Neural crest cell (in vitro differentiated cells): ENCODE measurements around the gene BRD3OS. TPM values are rescaled to one million over a fixed set of nuclear protein-coding genes. Genes with fewer than 3 reads are reported as not detected.
A peak's percentile ranks its signal among the peaks of the same experiment; 100 is the strongest.
"Not testable (repeated sequence)": the region's sequence is repeated elsewhere in the genome, so short reads cannot be mapped to it uniquely, and the experiment has no call there.

ENCODE experiments used
- DNase-seq: peaks from one replicate; pipeline ENCODE4 v3.0.0; 2021; ENCODE audit warnings: low read depth, mixed read lengths, low spot score
- H3K27ac Mint-ChIP-seq: one replicate; pipeline ENCODE4 v1.8.0; 2021; ENCODE audit warnings: mild to moderate bottlenecking, mixed read lengths; ENCODE audit not compliant: unreplicated experiment
- H3K27me3 Mint-ChIP-seq: 2 replicates; pipeline ENCODE4 v1.8.0; 2021; ENCODE audit warnings: low read depth, mild to moderate bottlenecking, mixed read lengths
- H3K36me3 Mint-ChIP-seq: 2 replicates; pipeline ENCODE4 v1.8.0; 2021; ENCODE audit warnings: low read depth, mild to moderate bottlenecking, mixed read lengths
- H3K4me1 Mint-ChIP-seq: 2 replicates; pipeline ENCODE4 v1.8.0; 2021; ENCODE audit warnings: mixed read lengths
- H3K4me3 Mint-ChIP-seq: one replicate; pipeline ENCODE4 v1.8.0; 2021; ENCODE audit warnings: mild to moderate bottlenecking, mixed read lengths
- H3K9me3 Mint-ChIP-seq: 2 replicates; pipeline ENCODE4 v1.8.0; 2021; ENCODE audit warnings: mixed read lengths
- CTCF ChIP-seq: fragments of 200-600 bp; sonication (generic); conservative IDR thresholded peaks from 2 replicates; pipeline ENCODE4 v1.5.0; 2021; ENCODE audit warnings: antibody characterized with exemption, mild to moderate bottlenecking
- total RNA-seq: library from RNA; stranded (reverse); gene quantifications from 2 replicates; pipeline ENCODE4 v1.2.1, GENCODE V29; 2021

The BRD3OS gene
- total RNA-seq, 1 donor from 2014 or later: 30.7 TPM

DNA sequence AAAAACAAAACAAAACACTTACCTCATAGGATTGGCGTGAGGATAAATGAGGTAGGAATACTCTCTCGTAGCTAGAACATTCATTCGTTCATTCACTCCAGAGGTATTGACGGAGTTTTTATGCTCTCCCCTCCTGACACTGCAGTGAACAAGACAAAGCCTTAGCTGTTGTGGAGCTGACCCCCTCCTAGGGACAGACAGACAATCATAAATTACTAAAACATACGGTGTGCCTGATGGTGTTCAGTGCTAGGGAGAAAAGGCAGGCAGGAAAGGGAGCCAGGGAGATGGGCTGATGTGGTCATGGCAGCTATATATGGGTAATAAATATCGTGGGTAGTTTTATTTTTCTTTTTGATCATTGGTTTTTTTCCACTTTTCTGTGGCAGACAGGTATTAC lies 48.2 kb downstream of the BRD3OS start:
- no peak for DNase-seq
- Mint-ChIP-seq H3K9me3 (peaks cover 6% of the 10 kb centered on the region), H3K36me3 (peaks cover 7% of the 10 kb centered on the region), H3K4me1 (peaks cover 5% of the 10 kb centered on the region), H3K27me3 (peaks cover 47% of the 10 kb centered on the region), H3K27ac (no peak overlapping the region), H3K4me3 (peak overlapping the region; percentile 20)
- no peak for TF ChIP-seq CTCF

GRCh38 chr9:134075689-134076088 lies 50.4 kb downstream of the BRD3OS start:
- H3K4me1 Mint-ChIP-seq, H3K27ac Mint-ChIP-seq, DNase-seq, H3K4me3 Mint-ChIP-seq: not testable (repeated sequence)
- Mint-ChIP-seq H3K36me3 (peaks cover 11% of the 10 kb centered on the region), H3K9me3 (peaks cover 10% of the 10 kb centered on the region), H3K27me3 (peaks cover 29% of the 10 kb centered on the region)

- DNase-seq: no peak
- Mint-ChIP-seq H3K27me3 (peaks cover 29% of the 10 kb centered on the region), H3K4me3 (no peak overlapping the region), H3K27ac (no peak overlapping the region), H3K9me3 (peaks cover 13% of the 10 kb centered on the region), H3K36me3 (peaks cover 11% of the 10 kb centered on the region), H3K4me1 (no peaks in the 10 kb centered on the region)
- no peak for TF ChIP-seq CTCF
Observed at GRCh38 chr9:134076644-134077043, 51.4 kb downstream of the BRD3OS start.

Other genes starting within 250 kb of the BRD3OS start
- 40.6 and 47.0 TPM in 2 replicates for gene VAV2, start 33.2 kb upstream of the BRD3OS start, total RNA-seq
- gene BRD3, start 42.5 kb downstream of the BRD3OS start, total RNA-seq: 73.2 and 77.6 TPM in 2 replicates
- 67.2 and 68.2 TPM in 2 replicates for gene WDR5, start 110.6 kb downstream of the BRD3OS start, total RNA-seq
- gene RNU6ATAC, start 139.1 kb downstream of the BRD3OS start, total RNA-seq: 71.3 and 108 TPM in 2 replicates